Right lobe of liver (tissue), 6 donors: ENCODE results near the gene GLIS2. TPM values are rescaled to one million over a fixed set of nuclear protein-coding genes. Genes with fewer than 3 reads are reported as not detected.

ENCODE experiments used
- ATAC-seq, 4 donors: fragments of 200-7000 bp; cut with Tn5 transposase; one replicate each; pipeline ENCODE4 v1.9.1; 2020; ENCODE audit warnings: mild to moderate bottlenecking in 4 of 4, moderate library complexity in 4 of 4
- DNase-seq, 3 donors: peaks; one replicate each; pipeline ENCODE4 v3.0.0-alpha.2; 2020
- H3K27ac ChIP-seq, 3 donors: fragments of 200-600 bp; one replicate each; pipeline ENCODE4 v1.8.0; 2022
- H3K27me3 ChIP-seq, 2 donors: fragments of 200-600 bp; one replicate each; pipeline ENCODE4 v1.8.0; 2022
- H3K36me3 ChIP-seq, 4 donors: fragments of 200-600 bp; sonication (generic) in 1 of 4; one replicate each; pipeline versions ENCODE4 v1.5.1 to v1.8.0; 2017 to 2022; ENCODE audit warnings: control low read depth in 1 of 4
- H3K4me1 ChIP-seq, 4 donors: fragments of 200-600 bp; sonication (generic) in 1 of 4; one replicate each; pipeline versions ENCODE4 v1.5.1 to v1.8.0; 2017 to 2022; ENCODE audit warnings: control low read depth in 1 of 4
- H3K4me3 ChIP-seq, 3 donors: fragments of 200-600 bp; one replicate each; pipeline ENCODE4 v1.8.0; 2022
- H3K9me3 ChIP-seq, 4 donors: fragments of 200-600 bp; sonication (generic) in 1 of 4; one replicate each; pipeline versions ENCODE4 v1.5.1 to v1.8.0; 2017 to 2022; ENCODE audit warnings: control low read depth in 1 of 4
- CTCF ChIP-seq, 4 donors: fragments of 200-600 bp in 3 of 4; fragments of 450-650 bp in 1 of 4; IDR thresholded peaks; one replicate each; pipeline versions ENCODE4 v1.5.1 to v1.8.0; 2016 to 2022; ENCODE audit warnings: antibody characterized with exemption in 4 of 4, mild to moderate bottlenecking in 2 of 4
- POLR2A ChIP-seq: fragments of 450-650 bp; IDR thresholded peaks from one replicate; pipeline ENCODE4 v1.6.1; 2017; ENCODE audit warnings: antibody characterized with exemption, mild to moderate bottlenecking
- WGBS: methylation state at CpG from one replicate; pipeline ENCODE4 v1.1.6; 2018; ENCODE audit warnings: low coverage, low lambda C conversion rate; ENCODE audit not compliant: insufficient coverage; ENCODE audit errors: missing lambda C conversion rate; 5-methylcytosine and 5-hydroxymethylcytosine counted together
- intact Hi-C, 2 donors: fragments of 100-400 bp; cut with DNase I; formaldehyde crosslinking; loops; one replicate each; pipeline versions ENCODE4 v1.11.2 to v1.14.1; 2022
- total RNA-seq, 6 experiments: library from RNA; depleted of rRNA in 2 of 6; stranded (reverse); fragments of >200 nt in 2 of 6; fragmentation: NEBNext Ultra II Directional in 3 of 6; extraction: Animal tissue kit (Norgen Biotek cat#: 25700) in 3 of 6; gene quantifications; one replicate each; pipeline versions ENCODE4 v1.1.0 to v1.2.4, GENCODE V29; 2016 to 2023
- donor health status: DM: no; HTN: yes; CAD: no.
- donor health status: DM: no; HTN: no; CAD: no.
- donor health status: DM: no; HTN: no; CAD: no.
- donor health status: DM: no; HTN: yes; CAD: no.
- donor health status: DM: no; HTN: yes; CAD: no.

GLIS2 gene
- total RNA-seq, 6 experiments from 2014 or later = 0.79 to 2.6 (median 1.4) TPM

GRCh38 chr16:4271176-4272113 lies 44.4 kb upstream of the GLIS2 start:
- peak; percentile 96 to 97 (median 96) for DNase-seq
- no peaks in the 10 kb centered on the region for H3K27me3 ChIP-seq
- H3K27ac ChIP-seq = peak overlapping the region; percentile 75 to 90 (median 80)
- H3K4me3 ChIP-seq = peak overlapping the region; percentile 79 to 91 (median 83)
- WGBS = 3% methylated on average over 6 of the region's 72 CpGs
- peak in 2 of 4 donors; percentile 8 to 9 for TF ChIP-seq CTCF (IDR thresholded peaks at IDR 0.05)
- peak; percentile 57 for TF ChIP-seq POLR2A
- H3K9me3 ChIP-seq = no peaks in the 10 kb centered on the region
- intact Hi-C loops = no loop called here
- ATAC-seq = peak; percentile 84 to 89 (median 86)
- peaks cover 0 to 7% (median 3%) of the 10 kb centered on the region in 4 donors for H3K4me1 ChIP-seq
- no peaks in the 10 kb centered on the region for H3K36me3 ChIP-seq

GRCh38 chr16:4272114-4272956 lies 43.5 kb upstream of the GLIS2 start:
- DNase-seq (peak; percentile 67 to 80 (median 74)), ATAC-seq (peak; percentile 4 to 31 (median 11))
- no peaks in the 10 kb centered on the region for H3K9me3 ChIP-seq
- TF ChIP-seq CTCF (IDR thresholded peaks at IDR 0.05) (no peak), POLR2A (no peak)
- peak overlapping the region; percentile 79 to 91 (median 83) for H3K4me3 ChIP-seq
- H3K27me3 ChIP-seq = no peaks in the 10 kb centered on the region
- intact Hi-C loops = no loop called here
- no peaks in the 10 kb centered on the region for H3K36me3 ChIP-seq
- peak overlapping the region; percentile 75 to 90 (median 80) for H3K27ac ChIP-seq
- WGBS = 0% methylated on average over 17 of the region's 79 CpGs
- peaks cover 0 to 7% (median 3%) of the 10 kb centered on the region in 4 donors for H3K4me1 ChIP-seq

- Histone ChIP-seq H3K4me3 (peak overlapping the region; percentile 56 to 91 (median 83)), H3K9me3 (no peaks in the 10 kb centered on the region), H3K36me3 (no peaks in the 10 kb centered on the region), H3K27ac (peak overlapping the region; percentile 59 to 85 (median 75)), H3K4me1 (peaks cover 0 to 7% (median 3%) of the 10 kb centered on the region in 4 donors), H3K27me3 (no peaks in the 10 kb centered on the region)
- ATAC-seq (peak; percentile 6 to 17 (median 16)), DNase-seq (peak; percentile 55 to 67 (median 57))
- 3% methylated on average over 18 of the region's 25 CpGs for WGBS
- intact Hi-C loops = no loop called here
- TF ChIP-seq CTCF (IDR thresholded peaks at IDR 0.05) (peak; percentile 24 to 39 (median 35)), POLR2A (no peak)
Observed at GRCh38 chr16:4273858-4274311, 42.0 kb upstream of the GLIS2 start.

- H3K36me3 ChIP-seq = no peaks in the 10 kb centered on the region
- ATAC-seq (no peak), DNase-seq (no peak)
- intact Hi-C loops = no loop called here
- TF ChIP-seq CTCF (IDR thresholded peaks at IDR 0.05) = no peak
- peaks cover 0 to 6% (median 1%) of the 10 kb centered on the region in 4 donors for H3K4me1 ChIP-seq
- H3K27me3 ChIP-seq = no peaks in the 10 kb centered on the region
- 83% methylated on average over 3 of the region's 6 CpGs for WGBS
- no peaks in the 10 kb centered on the region for H3K9me3 ChIP-seq
- H3K4me3 ChIP-seq = no peak overlapping the region
- H3K27ac ChIP-seq = no peak overlapping the region
Observed at GRCh38 chr16:4275861-4276260, 40.0 kb upstream of the GLIS2 start.
